ENCODE data around the gene MCTP1.

MCTP1 gene

GRCh38 chr5:95229646-95230045 is 55.2 kb downstream of the MCTP1 start:
- no peak for TF ChIP-seq GATA3 (IDR thresholded peaks at IDR 0.05; ENCODE audit: low read depth, low read length)

GRCh38 chr5:95224701-95225459 is 60.0 kb downstream of the MCTP1 start:
- TF ChIP-seq GATA3 (IDR thresholded peaks at IDR 0.05; ENCODE audit: low read depth, low read length), result no peak
- TF ChIP-seq GATA2 (IDR thresholded peaks at IDR 0.05; ENCODE audit: low read depth, low read length), result no peak

- no peak for TF ChIP-seq GATA2 (IDR thresholded peaks at IDR 0.05; ENCODE audit: low read depth, low read length)
- no peak for TF ChIP-seq GATA3 (IDR thresholded peaks at IDR 0.05; ENCODE audit: low read depth, low read length)
These were observed 61.2 kb downstream of the MCTP1 start for GRCh38 chr5:95223566-95224258.

GRCh38 chr5:95222836-95223235 is 62.1 kb downstream of the MCTP1 start:
- TF ChIP-seq GATA2 (IDR thresholded peaks at IDR 0.05; ENCODE audit: low read depth, low read length) (no peak), GATA3 (IDR thresholded peaks at IDR 0.05; ENCODE audit: low read depth, low read length) (no peak)

GRCh38 chr5:95221234-95221633 is 63.7 kb downstream of the MCTP1 start:
- TF ChIP-seq GATA2 (IDR thresholded peaks at IDR 0.05; ENCODE audit: low read depth, low read length) (no peak), GATA3 (IDR thresholded peaks at IDR 0.05; ENCODE audit: low read depth, low read length) (no peak)

- TF ChIP-seq GATA2 (IDR thresholded peaks at IDR 0.05; ENCODE audit: low read depth, low read length) (no peak), GATA3 (IDR thresholded peaks at IDR 0.05; ENCODE audit: low read depth, low read length) (no peak)
These were observed 64.5 kb downstream of the MCTP1 start for GRCh38 chr5:95220381-95220780.

GRCh38 chr5:95219411-95219810 is 65.5 kb downstream of the MCTP1 start:
- TF ChIP-seq GATA3 (IDR thresholded peaks at IDR 0.05; ENCODE audit: low read depth, low read length), result no peak
- TF ChIP-seq GATA2 (IDR thresholded peaks at IDR 0.05; ENCODE audit: low read depth, low read length), result no peak

- TF ChIP-seq GATA2 (IDR thresholded peaks at IDR 0.05; ENCODE audit: low read depth, low read length) (no peak), GATA3 (IDR thresholded peaks at IDR 0.05; ENCODE audit: low read depth, low read length) (no peak)
These were observed 67.0 kb downstream of the MCTP1 start for GRCh38 chr5:95217881-95218280.

GRCh38 chr5:95217351-95217750 is 67.5 kb downstream of the MCTP1 start:
- TF ChIP-seq GATA2 (IDR thresholded peaks at IDR 0.05; ENCODE audit: low read depth, low read length) (no peak), GATA3 (IDR thresholded peaks at IDR 0.05; ENCODE audit: low read depth, low read length) (no peak)

GRCh38 chr5:95216136-95216955 is 68.5 kb downstream of the MCTP1 start:
- TF ChIP-seq GATA2 (IDR thresholded peaks at IDR 0.05; ENCODE audit: low read depth, low read length), result no peak
- TF ChIP-seq GATA3 (IDR thresholded peaks at IDR 0.05; ENCODE audit: low read depth, low read length), result no peak

- TF ChIP-seq GATA3 (IDR thresholded peaks at IDR 0.05; ENCODE audit: low read depth, low read length), result no peak
- TF ChIP-seq GATA2 (IDR thresholded peaks at IDR 0.05; ENCODE audit: low read depth, low read length), result no peak
These were observed 90.0 kb downstream of the MCTP1 start for GRCh38 chr5:95194856-95195255.

- TF ChIP-seq GATA2 (IDR thresholded peaks at IDR 0.05; ENCODE audit: low read depth, low read length) (no peak), GATA3 (IDR thresholded peaks at IDR 0.05; ENCODE audit: low read depth, low read length) (no peak)
These were observed 93.6 kb downstream of the MCTP1 start for GRCh38 chr5:95191330-95191729.

GRCh38 chr5:95184924-95185323 is 100.0 kb downstream of the MCTP1 start:
- no peak for TF ChIP-seq GATA3 (IDR thresholded peaks at IDR 0.05; ENCODE audit: low read depth, low read length)
- no peak for TF ChIP-seq GATA2 (IDR thresholded peaks at IDR 0.05; ENCODE audit: low read depth, low read length)

- TF ChIP-seq GATA2 (IDR thresholded peaks at IDR 0.05; ENCODE audit: low read depth, low read length), result no peak
- no peak for TF ChIP-seq GATA3 (IDR thresholded peaks at IDR 0.05; ENCODE audit: low read depth, low read length)
These were observed 103.2 kb downstream of the MCTP1 start for GRCh38 chr5:95181644-95182043.
